GM18519 (cell line): ENCODE measurements around the gene KRTAP4-9.
"Not testable (repeated sequence)": the region's sequence is repeated elsewhere in the genome, so short reads cannot be mapped to it uniquely, and the experiment has no call there.

ENCODE experiments used
- ATAC-seq: cut with Tn5 transposase; IDR thresholded peaks from one replicate; pipeline ENCODE4 v1.9.1; 2021; ENCODE audit warnings: mild to moderate bottlenecking, moderate library complexity; ENCODE audit not compliant: unreplicated experiment, low FRiP score

Gene KRTAP4-9

GRCh38 chr17:41123991-41124371 lies 18.8 kb downstream of the KRTAP4-9 start, which contains the start of gene KRTAP4-12:
TSS of gene KRTAP4-12 (minus strand) at chr17:41124182. CDS start at chr17:41124122, 60 bp downstream.
- ATAC-seq = not testable (repeated sequence)

GRCh38 chr17:41125064-41125463 lies 19.9 kb downstream of the KRTAP4-9 start:
- no peak for ATAC-seq

- ATAC-seq = no peak
Measured at GRCh38 chr17:41126412-41126811, 21.2 kb downstream of the KRTAP4-9 start.

- ATAC-seq = no peak
Measured at GRCh38 chr17:41127371-41127770, 22.2 kb downstream of the KRTAP4-9 start.

- ATAC-seq = no peak
Measured at GRCh38 chr17:41131979-41132378, 26.8 kb downstream of the KRTAP4-9 start.

- no peak for ATAC-seq
Measured at GRCh38 chr17:41133880-41134735, 28.9 kb downstream of the KRTAP4-9 start.

GRCh38 chr17:41139865-41140264 lies 34.7 kb downstream of the KRTAP4-9 start:
- not testable (repeated sequence) for ATAC-seq

- ATAC-seq = no peak
Measured at GRCh38 chr17:41140360-41141131, 35.4 kb downstream of the KRTAP4-9 start, which contains the start of gene KRTAP4-6. TSS of gene KRTAP4-6 (minus strand) at chr17:41140544. CDS start at chr17:41140487, 57 bp downstream.

- ATAC-seq = no peak
Measured at GRCh38 chr17:41141361-41141760, 36.2 kb downstream of the KRTAP4-9 start.

- no peak for ATAC-seq
Measured at GRCh38 chr17:41144846-41145245, 39.7 kb downstream of the KRTAP4-9 start.

- ATAC-seq = no peak
Measured at GRCh38 chr17:41145261-41145660, 40.1 kb downstream of the KRTAP4-9 start.

- no peak for ATAC-seq
Measured at GRCh38 chr17:41147531-41148204, 42.5 kb downstream of the KRTAP4-9 start.

- ATAC-seq = not testable (repeated sequence)
Measured at GRCh38 chr17:41148971-41149651, 43.9 kb downstream of the KRTAP4-9 start.

- no peak for ATAC-seq
Measured at GRCh38 chr17:41149652-41149985, 44.4 kb downstream of the KRTAP4-9 start, which contains the start of gene KRTAP4-5. TSS of gene KRTAP4-5 (minus strand) at chr17:41149825. CDS start at chr17:41149767, 58 bp downstream.

GRCh38 chr17:41150026-41150425 lies 44.8 kb downstream of the KRTAP4-9 start:
- ATAC-seq = no peak

GRCh38 chr17:41151525-41151924 lies 46.3 kb downstream of the KRTAP4-9 start:
- no peak for ATAC-seq

GRCh38 chr17:41153856-41154255 lies 48.7 kb downstream of the KRTAP4-9 start:
- ATAC-seq = no peak
